D721Med (cell line): ENCODE results near the gene PYGL.
"Not testable (repeated sequence)": the region's sequence is repeated elsewhere in the genome, so short reads cannot be mapped to it uniquely, and the experiment has no call there.

Source experiments
- DNase-seq: peaks from one replicate; pipeline ENCODE4 v3.0.0; 2011; ENCODE audit warnings: low spot score; ENCODE audit not compliant: insufficient read length
- FAIRE-seq: peaks from 2 replicates; lab custom pipeline; 2011; peaks lifted over from hg19 to GRCh38; lab: Jason Lieb, UNC
- TF ChIP-seq, protein P1 (sequence below): IDR thresholded peaks from 2 replicates; pipeline ENCODE4 v1.5.1; 2012; ENCODE audit warnings: mild to moderate bottlenecking, control low read depth; ENCODE audit not compliant: insufficient read depth; ENCODE audit errors: missing control alignments

The PYGL gene

DNA sequence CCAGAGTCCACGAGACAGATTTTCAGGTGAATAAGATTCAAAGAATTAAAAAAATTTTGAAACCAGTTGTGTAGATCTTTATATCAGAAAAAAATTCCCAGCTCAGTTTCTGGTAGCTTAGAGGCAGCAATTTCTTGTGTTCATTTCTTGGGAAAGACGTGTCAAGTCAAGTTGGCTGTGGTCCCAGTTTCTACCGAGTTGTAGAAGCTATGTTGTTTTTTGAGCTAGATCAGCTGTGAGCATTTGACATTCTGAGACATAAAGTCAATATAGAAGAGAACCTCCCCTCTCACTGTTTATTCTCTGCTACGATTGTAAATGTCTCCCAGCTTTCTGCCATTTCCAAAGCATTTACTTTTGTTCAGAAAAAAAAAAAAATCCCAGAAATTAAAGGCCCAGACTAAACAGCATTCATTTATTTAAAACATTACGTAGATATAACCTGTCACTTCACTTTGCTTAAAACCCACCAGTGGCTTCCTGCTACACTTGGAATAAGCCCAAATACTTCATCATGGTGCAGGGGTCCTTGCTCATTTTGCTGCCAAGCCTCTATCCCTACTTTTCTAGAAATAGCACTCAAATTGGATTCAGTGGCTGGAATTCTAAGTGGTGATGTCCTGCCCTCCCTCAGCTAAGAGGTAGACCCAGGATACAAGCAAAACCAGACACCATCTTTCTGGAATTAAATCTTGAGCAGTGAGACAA lies 20.6 kb upstream of the PYGL start:
- TF ChIP-seq, protein P1, sequence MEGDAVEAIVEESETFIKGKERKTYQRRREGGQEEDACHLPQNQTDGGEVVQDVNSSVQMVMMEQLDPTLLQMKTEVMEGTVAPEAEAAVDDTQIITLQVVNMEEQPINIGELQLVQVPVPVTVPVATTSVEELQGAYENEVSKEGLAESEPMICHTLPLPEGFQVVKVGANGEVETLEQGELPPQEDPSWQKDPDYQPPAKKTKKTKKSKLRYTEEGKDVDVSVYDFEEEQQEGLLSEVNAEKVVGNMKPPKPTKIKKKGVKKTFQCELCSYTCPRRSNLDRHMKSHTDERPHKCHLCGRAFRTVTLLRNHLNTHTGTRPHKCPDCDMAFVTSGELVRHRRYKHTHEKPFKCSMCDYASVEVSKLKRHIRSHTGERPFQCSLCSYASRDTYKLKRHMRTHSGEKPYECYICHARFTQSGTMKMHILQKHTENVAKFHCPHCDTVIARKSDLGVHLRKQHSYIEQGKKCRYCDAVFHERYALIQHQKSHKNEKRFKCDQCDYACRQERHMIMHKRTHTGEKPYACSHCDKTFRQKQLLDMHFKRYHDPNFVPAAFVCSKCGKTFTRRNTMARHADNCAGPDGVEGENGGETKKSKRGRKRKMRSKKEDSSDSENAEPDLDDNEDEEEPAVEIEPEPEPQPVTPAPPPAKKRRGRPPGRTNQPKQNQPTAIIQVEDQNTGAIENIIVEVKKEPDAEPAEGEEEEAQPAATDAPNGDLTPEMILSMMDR = no peak
- no peak for DNase-seq
- no peak for FAIRE-seq

DNA sequence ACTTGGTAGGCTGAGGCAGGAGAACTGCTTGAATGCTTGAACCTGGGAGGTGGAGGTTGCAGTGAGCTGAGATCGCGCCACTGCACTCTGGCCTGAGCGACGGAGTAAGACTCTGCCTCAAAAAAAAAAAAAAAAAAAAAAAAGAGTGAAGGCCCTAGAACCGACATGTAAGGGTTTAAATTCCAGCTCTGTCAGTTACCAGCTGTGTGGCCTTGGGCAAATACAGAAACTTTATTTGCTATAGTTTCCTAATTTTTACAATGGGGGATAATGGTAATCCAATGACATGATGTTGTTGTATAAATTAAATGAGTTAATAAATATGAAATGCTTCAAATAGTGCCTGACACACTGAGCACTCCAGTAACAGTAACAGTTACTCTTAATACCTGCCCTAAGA lies 19.6 kb upstream of the PYGL start:
- TF ChIP-seq, protein P1 = no peak
- FAIRE-seq (no peak), DNase-seq (no peak)

DNA sequence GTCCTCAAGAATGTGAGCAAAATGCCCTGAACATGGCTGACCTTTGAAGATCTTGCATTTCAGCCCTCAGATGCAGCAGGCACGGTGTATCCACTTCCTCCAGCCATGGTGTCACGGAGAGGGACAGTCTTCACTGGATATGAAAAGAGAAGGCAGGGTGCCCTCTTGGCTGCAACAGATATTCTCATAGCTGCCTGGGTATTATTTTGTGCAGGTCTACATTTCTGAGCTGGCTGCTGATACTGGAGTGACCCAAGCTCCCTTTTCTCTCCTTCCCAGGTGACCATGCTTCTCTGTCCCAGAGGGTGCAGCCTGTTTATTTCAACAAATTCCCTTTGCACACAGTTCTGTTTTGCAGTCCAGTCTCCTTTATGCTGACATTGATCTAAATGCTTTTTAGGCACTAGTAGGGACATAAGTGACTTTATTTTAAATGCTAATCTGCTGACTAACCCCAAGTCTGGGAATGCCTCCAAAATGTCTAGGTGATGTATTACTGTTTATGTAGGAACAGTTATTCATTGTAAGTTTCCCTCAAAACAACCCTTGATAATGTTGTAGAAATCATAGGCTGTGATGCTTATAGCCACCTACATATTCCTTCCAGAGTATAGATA lies 17.4 kb upstream of the PYGL start:
- FAIRE-seq (no peak), DNase-seq (no peak)
- TF ChIP-seq, protein P1 = no peak

DNA sequence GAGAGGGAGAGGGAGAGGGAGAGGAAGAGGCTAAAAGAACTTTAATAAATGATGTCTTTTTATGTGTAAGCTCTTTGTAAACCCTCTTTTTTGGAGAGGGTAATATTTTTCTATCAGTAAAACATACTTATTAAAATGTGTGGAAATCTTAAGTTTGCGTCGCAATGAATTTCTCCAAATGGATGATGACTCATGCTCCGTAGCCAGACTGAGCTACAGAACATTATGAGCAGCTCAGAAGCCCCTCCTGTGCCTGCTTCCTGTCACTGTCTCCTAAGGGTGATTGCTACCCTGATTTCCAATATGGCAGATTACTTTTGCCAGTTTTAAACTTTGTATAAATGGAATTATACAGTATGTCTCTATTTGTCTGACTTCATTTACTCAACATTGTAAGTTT lies 13.0 kb upstream of the PYGL start:
- FAIRE-seq (no peak), DNase-seq (no peak)

DNA sequence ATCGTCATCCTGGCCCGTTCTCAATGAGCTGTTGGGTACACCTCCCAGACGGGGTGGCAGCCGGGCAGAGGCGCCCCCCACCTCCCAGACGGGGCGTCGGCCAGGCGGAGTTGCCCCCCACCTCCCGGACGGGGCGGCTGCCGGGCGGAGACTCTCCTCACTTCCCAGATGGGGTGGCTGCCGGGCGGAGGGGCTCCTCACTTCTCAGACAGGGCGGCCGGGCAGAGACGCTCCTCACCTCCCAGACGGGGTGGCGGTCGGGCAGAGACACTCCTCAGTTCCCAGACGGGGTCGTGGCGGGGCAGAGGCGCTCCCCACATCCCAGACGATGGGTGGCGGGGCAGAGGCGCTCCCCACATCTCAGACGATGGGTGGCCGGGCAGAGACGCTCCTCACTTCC lies 12.1 kb upstream of the PYGL start:
- FAIRE-seq, DNase-seq: not testable (repeated sequence)

More for the DNA sequence above, 13.0 kb upstream of the PYGL start:
- TF ChIP-seq, protein P1 = no peak

DNA sequence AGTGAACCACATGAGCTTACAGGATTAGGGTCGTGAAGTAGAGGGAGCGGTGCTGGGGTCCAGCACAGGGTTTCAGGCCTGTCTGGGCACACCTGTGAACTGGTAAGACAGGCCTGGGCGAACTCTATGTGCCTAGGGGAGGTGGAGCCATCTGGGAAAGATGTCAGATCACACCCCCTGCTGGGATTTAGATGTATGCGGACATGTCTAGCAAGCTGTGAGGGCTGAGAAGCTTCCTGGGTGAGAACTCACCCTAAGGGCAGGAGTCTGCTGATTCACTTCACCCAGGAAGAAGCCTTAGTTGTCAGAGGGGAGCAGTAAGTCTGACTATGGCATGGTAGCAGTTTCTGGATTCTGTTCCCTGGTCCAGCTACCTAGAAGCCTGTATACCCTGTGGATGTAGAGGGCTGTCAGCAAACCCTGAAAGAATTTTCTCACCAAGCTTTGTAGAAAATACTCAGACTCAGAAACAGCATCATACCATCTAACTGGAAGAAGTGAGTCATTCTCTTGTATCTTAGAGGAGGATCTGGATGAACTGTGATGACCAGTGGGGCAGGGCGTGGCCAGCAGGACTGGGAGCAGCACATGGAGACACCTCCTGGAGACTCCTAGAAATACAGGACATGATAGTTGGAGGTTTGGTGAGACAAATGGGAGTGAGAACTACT lies 11.2 kb upstream of the PYGL start:
- TF ChIP-seq, protein P1 = peak; percentile 26
- no peak for DNase-seq
- FAIRE-seq = no peak

DNA sequence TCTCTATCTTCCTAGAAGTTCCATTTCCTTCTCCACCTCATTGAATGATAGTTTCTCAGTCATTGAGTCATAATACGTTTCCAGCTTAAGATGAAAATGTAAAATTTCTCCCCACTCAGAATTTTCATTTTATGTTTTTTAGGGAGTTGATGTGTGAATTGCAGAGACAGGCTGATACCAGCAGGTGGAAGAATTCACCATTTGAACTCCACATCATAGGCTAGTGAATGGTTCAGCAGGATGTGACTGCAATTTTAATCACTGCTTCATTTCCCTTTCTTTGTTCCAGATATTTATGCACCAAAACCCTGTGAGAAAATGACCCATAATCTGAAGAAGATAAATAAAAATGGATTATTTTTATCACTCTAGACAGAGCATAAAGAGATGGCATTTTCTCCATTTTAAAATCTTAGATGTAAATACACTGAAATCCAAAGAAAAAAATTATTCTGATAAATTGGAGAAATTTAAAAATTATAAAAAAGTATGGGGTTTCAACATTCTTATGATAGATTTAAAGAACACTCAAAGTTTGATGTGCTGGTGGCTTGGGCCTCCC lies 10.6 kb upstream of the PYGL start:
- DNase-seq (no peak), FAIRE-seq (no peak)
- TF ChIP-seq, protein P1 = peak; percentile 80
